Dermis microvascular lymphatic vessel endothelial cell (primary cell): ENCODE results near the gene A4GALT. TPM values are rescaled to one million over a fixed set of nuclear protein-coding genes. Genes with fewer than 3 reads are reported as not detected.
A peak's percentile ranks its signal among the peaks of the same experiment; 100 is the strongest.
"Not testable (repeated sequence)": the region's sequence is repeated elsewhere in the genome, so short reads cannot be mapped to it uniquely, and the experiment has no call there.

Experiments used
- DNase-seq, 2 donors: peaks; one replicate each; pipeline versions ENCODE4 v3.0.0 to v3.0.0-alpha.2; 2010; ENCODE audit warnings: low read depth in 2 of 2
- total RNA-seq: library from RNA; depleted of rRNA; stranded (reverse); fragments of >200 nt; gene quantifications from 2 replicates; pipeline ENCODE4 v1.2.1, GENCODE V29; 2014

A4GALT gene
- total RNA-seq, 1 donor from 2014 or later: 43.8 TPM

GRCh38 chr22:42742940-42743339 is 22.3 kb upstream of the A4GALT start:
- DNase-seq: peak in 1 of 2 donors; percentile 25

GRCh38 chr22:42740320-42740719 is 19.6 kb upstream of the A4GALT start:
- DNase-seq: not testable (repeated sequence)

GRCh38 chr22:42734406-42734805 is 13.7 kb upstream of the A4GALT start:
- DNase-seq: no peak

GRCh38 chr22:42733394-42733793 is 12.7 kb upstream of the A4GALT start:
- DNase-seq: not testable (repeated sequence)

- no peak for DNase-seq
Observed at GRCh38 chr22:42732081-42732480, 11.4 kb upstream of the A4GALT start.

- DNase-seq: no peak
Observed at GRCh38 chr22:42726811-42727210, 6.1 kb upstream of the A4GALT start.

GRCh38 chr22:42725606-42726355 is 5.1 kb upstream of the A4GALT start:
- DNase-seq: no peak

GRCh38 chr22:42724062-42724461 is 3.4 kb upstream of the A4GALT start:
- DNase-seq: no peak

GRCh38 chr22:42721045-42721434 is 370 bp upstream of the A4GALT start:
- DNase-seq: no peak

GRCh38 chr22:42719656-42720262 is 911 bp downstream of the A4GALT start:
- DNase-seq: no peak

- DNase-seq: peak in 1 of 2 donors; percentile 31
Observed at GRCh38 chr22:42719133-42719532, 1.5 kb downstream of the A4GALT start.

- DNase-seq: no peak
Observed at GRCh38 chr22:42717197-42717928, 3.3 kb downstream of the A4GALT start.

- DNase-seq: no peak
Observed at GRCh38 chr22:42716649-42717127, 4.0 kb downstream of the A4GALT start.

GRCh38 chr22:42716221-42716620 is 4.4 kb downstream of the A4GALT start:
- DNase-seq: no peak

GRCh38 chr22:42714768-42715390 is 5.8 kb downstream of the A4GALT start:
- DNase-seq: no peak

GRCh38 chr22:42714308-42714707 is 6.4 kb downstream of the A4GALT start:
- DNase-seq: no peak

- DNase-seq: no peak
Observed at GRCh38 chr22:42711895-42712837, 8.5 kb downstream of the A4GALT start.

GRCh38 chr22:42711281-42711731 is 9.4 kb downstream of the A4GALT start:
- no peak for DNase-seq

GRCh38 chr22:42708417-42708816 is 12.3 kb downstream of the A4GALT start:
- DNase-seq: no peak

GRCh38 chr22:42707496-42707895 is 13.2 kb downstream of the A4GALT start:
- DNase-seq: no peak

GRCh38 chr22:42704896-42705295 is 15.8 kb downstream of the A4GALT start:
- peak in 1 of 2 donors; percentile 32 for DNase-seq
